GM18907 (cell line): ENCODE measurements around the gene ABCD1.

ENCODE experiments used
- ATAC-seq: cut with Tn5 transposase; IDR thresholded peaks from one replicate; pipeline ENCODE4 v1.9.1; 2021; ENCODE audit warnings: mild to moderate bottlenecking, moderate library complexity; ENCODE audit not compliant: unreplicated experiment

ABCD1 gene

GRCh38 chrX:153750127-153750774 is 25.6 kb downstream of the ABCD1 start:
- no peak for ATAC-seq

DNA sequence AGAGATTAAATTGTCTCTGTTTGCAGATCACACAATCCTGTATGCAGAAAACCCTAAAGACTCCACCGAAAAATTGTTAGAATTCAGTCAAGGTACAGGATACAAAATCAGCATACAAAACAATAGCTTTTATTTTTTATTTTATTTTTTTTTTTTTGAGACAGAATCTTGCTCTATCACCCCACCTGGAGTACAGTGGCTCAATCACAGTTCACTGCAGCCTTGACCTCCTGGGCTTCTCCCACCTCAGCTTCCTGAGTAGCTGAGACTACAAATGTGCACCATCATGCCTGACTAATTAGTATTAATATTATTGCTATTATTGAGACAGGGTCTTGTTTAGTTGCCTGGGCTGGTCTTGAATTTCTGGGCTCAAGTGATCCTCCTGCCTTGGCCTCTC is 30.5 kb downstream of the ABCD1 start:
- no peak for ATAC-seq

- no peak for ATAC-seq
Measured at GRCh38 chrX:153761863-153762262, 37.2 kb downstream of the ABCD1 start.

GRCh38 chrX:153762626-153763173 is 38.0 kb downstream of the ABCD1 start:
- ATAC-seq, result no peak

- peak; percentile 8 for ATAC-seq
Measured at GRCh38 chrX:153763298-153763932, 38.8 kb downstream of the ABCD1 start.

DNA sequence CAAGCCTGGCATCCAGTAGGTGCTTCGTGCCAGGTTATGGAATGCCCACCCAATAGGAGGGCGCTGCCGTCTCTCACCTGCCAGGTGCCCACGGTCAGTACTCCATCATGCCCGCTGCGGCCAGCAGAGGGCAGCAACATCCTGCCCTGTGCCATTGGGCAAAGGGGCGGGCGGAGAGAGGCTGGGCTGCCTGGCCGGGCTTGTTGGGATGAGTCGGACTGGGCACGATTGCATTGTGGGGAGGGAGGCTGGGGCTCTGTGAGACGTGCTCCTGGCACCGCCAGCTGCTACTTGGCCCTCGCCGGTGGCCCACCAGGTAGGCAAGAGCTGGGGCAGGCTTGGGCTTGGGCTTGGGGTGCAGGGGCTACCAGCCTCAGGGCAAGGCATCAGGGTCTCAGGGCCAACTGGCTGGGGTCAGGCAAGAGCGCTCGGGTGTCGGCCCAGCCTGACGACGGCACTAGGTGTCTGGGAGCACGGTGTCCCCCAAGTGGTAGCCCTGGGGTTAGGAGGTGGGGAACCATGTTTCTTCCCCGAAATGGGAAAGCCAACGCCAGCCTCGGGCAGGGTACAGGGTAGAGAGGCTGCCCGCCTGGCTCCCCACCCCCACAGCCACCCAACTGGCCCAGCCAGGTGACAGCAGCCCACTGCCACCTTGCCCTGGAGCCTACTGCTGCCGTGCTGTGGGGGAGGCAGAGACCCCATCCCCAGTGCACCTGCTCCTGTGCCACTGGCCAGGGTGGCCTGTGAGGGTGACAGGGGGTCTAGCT is 39.5 kb downstream of the ABCD1 start, which contains the start of gene PLXNB3:
Gene PLXNB3 (plus strand): TSS at position 261 of the 767 bp plus-strand sequence. CDS start 1,287 bp downstream, outside the sequence.
- peak; percentile 59 for ATAC-seq

- ATAC-seq, result no peak
Measured at GRCh38 chrX:153764786-153765137, 40.1 kb downstream of the ABCD1 start.

- ATAC-seq, result no peak
Measured at GRCh38 chrX:153765138-153766079, 40.8 kb downstream of the ABCD1 start.

DNA sequence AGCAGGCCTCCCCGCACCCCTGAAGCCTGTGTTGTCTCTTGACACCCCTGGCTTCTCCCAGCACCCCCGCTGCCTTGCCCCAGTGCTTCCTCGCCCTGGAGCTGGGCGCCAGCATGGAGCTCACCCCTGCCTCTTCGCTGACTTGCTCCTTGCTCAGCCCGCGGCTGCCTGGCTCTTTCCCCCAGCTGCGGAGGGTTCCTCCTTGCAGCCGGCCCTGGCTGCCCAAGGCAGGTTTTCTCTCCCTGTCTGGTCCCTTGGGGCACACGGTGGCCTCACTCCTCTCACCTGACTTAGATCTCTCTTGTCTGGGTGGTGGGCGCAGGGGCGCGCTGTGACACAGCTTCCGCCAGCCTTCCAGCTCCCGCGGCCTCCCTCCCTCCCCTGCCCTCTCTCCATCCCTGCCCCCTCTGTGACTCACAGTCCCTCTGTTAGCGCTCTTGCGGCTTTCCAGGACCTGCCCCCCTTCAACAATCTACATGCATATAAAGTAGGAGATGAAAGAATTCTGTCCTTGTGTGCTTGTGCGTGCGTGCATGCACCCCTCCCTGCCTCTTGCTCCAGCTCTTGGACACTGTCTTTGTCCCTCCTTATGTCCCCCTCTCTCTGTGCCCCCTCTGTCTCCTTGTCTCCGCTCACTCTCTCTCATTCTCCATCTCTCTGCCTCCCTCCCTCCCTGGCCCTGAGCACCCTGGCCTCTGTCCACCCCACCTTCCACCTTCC is 41.6 kb downstream of the ABCD1 start:
- ATAC-seq, result no peak

DNA sequence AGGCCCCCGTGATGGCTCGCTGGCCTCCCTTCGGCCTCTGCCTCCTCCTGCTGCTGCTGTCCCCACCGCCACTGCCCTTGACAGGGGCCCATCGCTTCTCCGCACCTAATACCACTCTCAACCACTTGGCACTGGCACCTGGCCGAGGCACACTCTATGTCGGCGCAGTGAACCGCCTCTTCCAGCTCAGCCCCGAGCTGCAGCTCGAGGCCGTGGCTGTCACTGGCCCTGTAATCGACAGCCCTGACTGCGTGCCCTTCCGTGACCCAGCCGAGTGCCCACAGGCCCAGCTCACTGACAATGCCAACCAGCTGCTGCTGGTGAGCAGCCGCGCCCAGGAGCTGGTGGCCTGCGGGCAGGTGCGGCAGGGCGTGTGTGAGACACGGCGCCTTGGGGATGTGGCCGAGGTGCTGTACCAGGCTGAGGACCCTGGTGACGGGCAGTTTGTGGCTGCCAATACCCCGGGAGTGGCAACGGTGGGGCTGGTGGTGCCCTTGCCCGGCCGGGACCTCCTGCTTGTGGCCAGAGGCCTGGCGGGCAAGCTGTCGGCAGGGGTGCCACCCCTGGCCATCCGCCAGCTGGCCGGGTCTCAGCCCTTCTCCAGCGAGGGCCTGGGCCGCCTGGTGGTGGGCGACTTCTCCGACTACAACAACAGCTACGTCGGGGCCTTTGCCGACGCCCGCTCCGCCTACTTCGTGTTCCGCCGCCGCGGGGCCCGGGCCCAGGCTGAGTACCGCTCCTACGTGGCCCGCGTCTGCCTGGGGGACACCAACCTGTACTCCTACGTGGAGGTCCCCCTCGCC is 42.4 kb downstream of the ABCD1 start:
- no peak for ATAC-seq

- ATAC-seq, result no peak
Measured at GRCh38 chrX:153767674-153768055, 43.0 kb downstream of the ABCD1 start.

- ATAC-seq, result no peak
Measured at GRCh38 chrX:153768311-153769157, 43.9 kb downstream of the ABCD1 start.

GRCh38 chrX:153769158-153769864 is 44.7 kb downstream of the ABCD1 start:
- no peak for ATAC-seq

GRCh38 chrX:153769865-153770600 is 45.4 kb downstream of the ABCD1 start:
- ATAC-seq, result no peak

DNA sequence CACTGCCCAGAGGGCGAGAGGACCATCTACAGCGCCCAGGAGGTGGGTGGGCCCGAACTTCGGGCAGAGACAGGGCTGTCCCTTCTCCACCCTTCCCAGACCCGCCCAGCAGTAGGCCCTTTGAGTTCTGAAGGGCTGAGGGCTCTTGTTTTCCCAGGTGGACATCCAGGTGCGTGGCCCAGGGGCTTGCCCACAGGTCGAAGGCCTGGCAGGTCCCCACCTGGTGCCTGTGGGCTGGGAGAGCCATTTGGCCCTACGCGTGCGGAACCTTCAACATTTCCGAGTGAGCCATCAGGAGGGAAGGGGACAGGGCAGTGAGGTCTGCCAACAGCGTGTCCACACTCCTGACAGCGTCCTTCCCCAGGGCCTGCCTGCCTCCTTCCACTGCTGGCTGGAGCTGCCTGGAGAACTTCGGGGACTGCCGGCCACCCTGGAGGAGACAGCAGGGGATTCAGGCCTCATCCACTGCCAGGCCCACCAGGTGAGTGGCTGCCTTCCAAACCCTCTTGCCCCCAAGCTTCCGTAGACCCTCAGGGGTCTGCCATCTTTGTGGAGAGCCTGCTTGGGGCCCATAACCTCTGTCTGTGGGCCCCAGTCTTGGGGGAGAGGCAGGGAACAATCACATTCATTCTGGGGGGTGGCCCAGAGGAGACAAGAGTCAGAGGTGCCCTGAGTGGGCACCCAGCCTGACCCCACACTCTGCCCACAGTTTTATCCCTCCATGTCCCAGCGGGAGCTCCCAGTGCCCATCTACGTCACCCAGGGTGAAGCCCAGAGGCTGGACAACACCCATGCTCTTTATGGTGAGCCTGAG is 46.2 kb downstream of the ABCD1 start:
- ATAC-seq, result no peak
